ES-I3 (cell line): ENCODE measurements around the gene WLS.
"Not testable (repeated sequence)": the region's sequence is repeated elsewhere in the genome, so short reads cannot be mapped to it uniquely, and the experiment has no call there.

Source experiments
- H3K36me3 ChIP-seq: 2 replicates; pipeline ENCODE4 v1.6.1; 2013; ENCODE audit warnings: mild to moderate bottlenecking, low read length, control low read depth, moderate library complexity; ENCODE audit not compliant: insufficient read depth
- H3K4me1 ChIP-seq: 2 replicates; pipeline ENCODE4 v1.6.1; 2013; ENCODE audit warnings: mild to moderate bottlenecking, control low read depth, low read length; ENCODE audit not compliant: insufficient read depth
- H3K9ac ChIP-seq: 2 replicates; pipeline ENCODE4 v1.6.1; 2013; ENCODE audit warnings: low read depth, mild to moderate bottlenecking, low read length, moderate library complexity
- H3K9me3 ChIP-seq: 2 replicates; pipeline ENCODE4 v1.6.1; 2013; ENCODE audit warnings: mild to moderate bottlenecking, low read length, moderate library complexity; ENCODE audit not compliant: control insufficient read depth, insufficient read depth

Gene WLS

GRCh38 chr1:68232289-68233148, at the start of gene WLS:
Gene WLS, minus strand, starts transcription at chr1:68232523. Its CDS starts 224 bp downstream, at chr1:68232299.
- no peaks in the 10 kb centered on the region for H3K36me3 ChIP-seq
- no peaks in the 10 kb centered on the region for H3K9me3 ChIP-seq
- H3K9ac ChIP-seq, result peak within 1 kb of the TSS; percentile 96
- peaks cover 14% of the 10 kb centered on the region for H3K4me1 ChIP-seq

- Histone ChIP-seq H3K4me1 (peaks cover 14% of the 10 kb centered on the region; the same call in 1 of the 2 replicates), H3K9me3 (no peaks in the 10 kb centered on the region), H3K36me3 (no peaks in the 10 kb centered on the region), H3K9ac (no peak overlapping the region)
These were observed 48.0 kb upstream of the WLS start for GRCh38 chr1:68280286-68280685.

GRCh38 chr1:68279846-68280245, 47.5 kb upstream of the WLS start:
- Histone ChIP-seq H3K4me1 (peaks cover 14% of the 10 kb centered on the region; the same call in 1 of the 2 replicates), H3K9ac (no peak overlapping the region), H3K9me3 (no peaks in the 10 kb centered on the region), H3K36me3 (no peaks in the 10 kb centered on the region)

DNA sequence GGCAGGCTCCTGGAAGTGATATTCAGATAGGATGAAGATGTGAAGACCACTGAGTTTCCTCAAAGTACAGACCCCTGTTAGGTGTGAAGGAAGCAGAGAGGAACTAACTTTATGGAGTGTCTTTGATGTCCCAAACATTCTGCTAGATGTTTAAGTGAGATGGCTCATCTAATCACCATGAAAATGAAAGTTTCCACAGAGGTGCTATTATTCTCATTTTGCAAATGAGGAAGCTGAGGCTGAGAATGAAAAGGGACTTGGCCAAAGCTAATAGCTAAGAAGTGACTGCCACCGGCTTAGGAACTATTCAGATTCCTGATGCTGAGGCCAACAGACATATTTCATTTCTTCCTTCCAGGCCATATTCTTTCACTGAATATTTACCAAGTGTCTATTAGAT, 45.9 kb upstream of the WLS start:
- Histone ChIP-seq H3K9ac (no peak overlapping the region), H3K9me3 (no peaks in the 10 kb centered on the region), H3K36me3 (no peaks in the 10 kb centered on the region), H3K4me1 (peaks cover 14% of the 10 kb centered on the region; the same call in 1 of the 2 replicates)

GRCh38 chr1:68276448-68276847, 44.1 kb upstream of the WLS start:
- H3K9me3 ChIP-seq, result no peaks in the 10 kb centered on the region
- no peak overlapping the region for H3K9ac ChIP-seq
- H3K36me3 ChIP-seq, result no peaks in the 10 kb centered on the region
- peaks cover 14% of the 10 kb centered on the region; the same call in 1 of the 2 replicates for H3K4me1 ChIP-seq

GRCh38 chr1:68273530-68273929, 41.2 kb upstream of the WLS start:
- Histone ChIP-seq H3K9me3 (no peaks in the 10 kb centered on the region), H3K4me1 (peaks cover 18% of the 10 kb centered on the region; the same call in 1 of the 2 replicates), H3K9ac (no peak overlapping the region), H3K36me3 (no peaks in the 10 kb centered on the region)

DNA sequence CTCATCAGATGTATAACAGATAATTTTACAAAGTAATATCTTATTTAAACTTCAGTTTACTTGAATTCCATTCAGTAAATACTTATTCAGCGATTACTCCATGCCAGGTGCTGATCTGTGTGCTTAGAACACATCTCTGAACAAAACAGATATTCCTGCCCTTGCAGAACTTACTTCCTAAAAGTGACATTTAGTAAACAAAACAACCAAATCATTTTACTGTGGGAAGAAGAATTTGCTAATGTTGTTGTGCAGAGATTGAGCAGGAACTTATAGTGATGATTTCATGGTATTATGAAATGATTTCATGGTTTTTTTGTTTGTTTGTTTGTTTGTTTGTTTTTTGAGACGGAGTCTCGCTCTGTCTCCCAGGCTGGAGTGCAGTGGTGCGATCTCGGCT, 39.3 kb upstream of the WLS start:
- H3K9ac ChIP-seq, result no peak overlapping the region
- H3K9me3 ChIP-seq, result no peaks in the 10 kb centered on the region
- no peaks in the 10 kb centered on the region for H3K36me3 ChIP-seq
- peaks cover 6% of the 10 kb centered on the region; the same call in 1 of the 2 replicates for H3K4me1 ChIP-seq

DNA sequence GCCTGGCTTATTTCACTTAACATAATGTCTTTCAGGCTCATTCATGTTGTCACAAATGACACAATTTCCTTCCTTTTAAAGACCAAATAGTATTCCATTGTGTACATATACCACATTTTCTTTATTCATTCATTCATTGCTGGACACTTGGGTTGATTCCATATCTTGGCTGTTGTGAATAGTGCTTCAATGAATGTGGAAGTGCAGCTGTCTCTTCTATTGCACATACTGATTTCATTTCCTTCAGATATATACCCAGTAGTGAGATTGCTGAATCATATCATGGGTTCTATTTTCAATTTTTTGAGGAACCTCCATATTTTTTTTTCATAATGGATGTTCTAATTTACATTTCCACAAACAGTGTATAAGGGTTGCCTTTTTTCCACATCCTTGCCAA, 38.6 kb upstream of the WLS start:
- Histone ChIP-seq H3K9me3 (no peaks in the 10 kb centered on the region), H3K36me3 (no peaks in the 10 kb centered on the region), H3K4me1 (peaks cover 4% of the 10 kb centered on the region; the same call in 1 of the 2 replicates), H3K9ac (no peak overlapping the region)

GRCh38 chr1:68269637-68270430, 37.5 kb upstream of the WLS start:
- no peaks in the 10 kb centered on the region for H3K9me3 ChIP-seq

DNA sequence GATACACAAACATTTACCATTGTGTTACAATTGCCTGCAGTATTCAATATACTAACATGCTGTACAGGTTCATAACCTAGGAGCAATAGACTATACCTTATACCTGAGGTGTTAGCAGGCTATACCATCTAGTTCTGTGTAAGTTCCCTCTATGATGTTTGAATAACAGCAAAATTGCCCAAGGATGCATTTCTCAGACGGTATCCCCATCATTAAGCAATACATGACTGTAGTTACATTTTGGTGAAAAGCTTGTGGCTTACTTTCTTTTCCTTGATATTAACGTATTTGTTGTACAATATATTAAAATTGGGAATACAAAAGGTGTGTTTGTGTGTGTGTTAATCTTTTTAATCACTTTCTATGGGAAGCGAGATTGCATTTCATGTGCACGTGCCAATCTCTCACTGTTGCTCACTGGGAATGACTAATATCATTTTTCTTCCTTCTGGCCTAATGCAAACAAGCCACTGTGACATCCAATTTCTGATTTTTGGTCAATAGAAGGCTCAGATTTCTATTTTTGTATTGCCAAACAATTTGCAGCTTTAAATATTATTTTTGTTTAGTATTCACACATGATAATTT, 36.7 kb upstream of the WLS start:
- Histone ChIP-seq H3K4me1 (peaks cover 4% of the 10 kb centered on the region; the same call in 1 of the 2 replicates), H3K9me3 (no peaks in the 10 kb centered on the region), H3K36me3 (no peaks in the 10 kb centered on the region), H3K9ac (no peak overlapping the region)

More at GRCh38 chr1:68269637-68270430, 37.5 kb upstream of the WLS start:
- H3K4me1 ChIP-seq, result peaks cover 4% of the 10 kb centered on the region; the same call in 1 of the 2 replicates
- no peaks in the 10 kb centered on the region for H3K36me3 ChIP-seq
- H3K9ac ChIP-seq, result no peak overlapping the region

DNA sequence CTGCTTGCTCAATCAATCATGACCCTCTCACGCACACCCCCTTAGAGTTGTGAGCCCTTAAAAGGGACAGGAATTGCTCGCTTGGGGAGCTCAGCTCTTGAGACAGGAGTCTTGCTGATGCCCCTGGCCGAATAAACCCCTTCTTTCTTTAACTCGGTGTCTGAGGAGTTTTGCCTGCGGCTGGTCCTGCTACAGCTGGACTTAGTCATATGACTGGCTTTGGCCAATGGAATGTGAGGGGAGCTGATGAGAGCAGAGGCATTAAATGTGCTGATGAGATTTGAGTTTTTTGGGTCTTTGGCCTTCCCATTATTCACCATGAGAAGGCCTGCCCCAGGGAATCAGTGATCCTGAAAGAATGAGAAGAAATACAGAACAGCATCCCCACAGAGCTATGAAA, 24.5 kb upstream of the WLS start:
- not testable (repeated sequence) for H3K9me3 ChIP-seq, H3K9ac ChIP-seq, H3K4me1 ChIP-seq, H3K36me3 ChIP-seq

- Histone ChIP-seq H3K9me3 (no peaks in the 10 kb centered on the region), H3K36me3 (no peaks in the 10 kb centered on the region), H3K9ac (no peak overlapping the region), H3K4me1 (no peaks in the 10 kb centered on the region)
These were observed 23.0 kb upstream of the WLS start for GRCh38 chr1:68255301-68255700.

DNA sequence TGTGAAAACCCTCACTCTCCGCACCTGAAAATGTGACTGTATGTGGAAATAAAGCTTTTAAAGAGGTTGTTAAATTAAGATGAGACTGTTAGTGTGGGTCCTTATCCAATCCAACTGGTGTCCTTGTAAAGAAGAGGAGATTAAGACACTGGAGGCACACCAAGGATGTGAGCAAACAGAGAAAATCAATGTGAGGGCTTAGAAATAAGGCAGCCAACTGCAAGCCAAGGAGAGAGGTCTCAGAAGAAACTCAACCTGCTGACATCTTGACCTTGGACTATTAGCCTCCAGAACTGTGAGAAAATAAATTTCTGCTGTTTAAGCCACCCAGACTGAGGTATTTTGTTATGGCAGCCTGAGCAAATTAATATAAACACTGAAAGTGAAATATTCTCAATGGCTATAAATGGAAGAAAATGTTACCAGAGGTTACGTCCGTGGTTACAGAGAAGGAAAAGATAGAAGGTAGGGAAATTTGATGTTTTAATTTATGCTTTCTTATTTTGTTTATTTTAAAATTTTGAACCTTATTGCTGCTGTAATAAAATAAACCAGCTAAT, 22.4 kb upstream of the WLS start:
- Histone ChIP-seq H3K4me1 (no peaks in the 10 kb centered on the region), H3K36me3 (no peaks in the 10 kb centered on the region), H3K9me3 (no peaks in the 10 kb centered on the region), H3K9ac (no peak overlapping the region)

DNA sequence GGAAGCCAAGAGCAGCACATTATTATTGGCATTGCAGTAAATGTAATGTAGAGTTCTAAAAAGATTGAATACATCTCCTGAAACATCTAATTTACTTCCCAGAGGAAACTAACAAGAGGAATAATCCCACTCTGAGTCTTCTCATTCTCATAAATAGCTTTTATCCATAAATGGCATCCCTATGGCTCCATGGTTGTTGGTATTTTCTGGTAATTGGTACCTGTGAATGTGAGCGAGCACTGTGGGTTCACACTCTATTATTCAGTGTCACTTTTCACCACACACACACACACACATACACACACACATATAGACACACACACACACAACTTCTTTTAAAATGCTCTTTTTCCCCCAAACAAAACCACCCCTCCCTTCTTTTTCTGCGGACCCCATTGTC, 4.7 kb upstream of the WLS start:
- no peaks in the 10 kb centered on the region for H3K36me3 ChIP-seq
- peaks cover 5% of the 10 kb centered on the region for H3K4me1 ChIP-seq
- H3K9ac ChIP-seq, result no peak overlapping the region
- no peaks in the 10 kb centered on the region for H3K9me3 ChIP-seq
